Lower leg skin (tissue), 4 donors: ENCODE results near the gene IFIT3. TPM values are rescaled to one million over a fixed set of nuclear protein-coding genes. Genes with fewer than 3 reads are reported as not detected.
A peak's percentile ranks its signal among the peaks of the same experiment; 100 is the strongest.
"Not testable (repeated sequence)": the region's sequence is repeated elsewhere in the genome, so short reads cannot be mapped to it uniquely, and the experiment has no call there.

Source experiments
- DNase-seq, 2 donors: peaks; one replicate each; pipeline ENCODE4 v3.0.0-alpha.2; 2019; ENCODE audit warnings: low spot score in 2 of 2
- H3K4me3 ChIP-seq: fragments of 200-600 bp; sonication (generic); 2 replicates; pipeline ENCODE4 v1.5.1; 2017; ENCODE audit warnings: mild to moderate bottlenecking, low read depth; ENCODE audit not compliant: poor library complexity, severe bottlenecking
- POLR2A ChIP-seq, 2 donors: fragments of 450-650 bp; IDR thresholded peaks; one replicate each; pipeline ENCODE4 v1.6.1; 2016 to 2017; ENCODE audit warnings: antibody characterized with exemption in 2 of 2, mild to moderate bottlenecking in 1 of 2, moderate library complexity in 1 of 2
- WGBS, 2 donors: methylation state at CpG; one replicate each; pipeline ENCODE4 v1.1.5; 2018; 5-methylcytosine and 5-hydroxymethylcytosine counted together
- intact Hi-C: fragments of 100-400 bp; cut with DNase I; formaldehyde crosslinking; loops from one replicate; pipeline ENCODE4 v1.15.0; 2023; ENCODE audit warnings: low total_unique reads
- total RNA-seq, 4 donors: library from RNA; depleted of rRNA; stranded (reverse); fragments of >200 nt; gene quantifications; one replicate each; pipeline ENCODE4 v1.1.0, GENCODE V29; 2016
- TF ChIP-seq, protein P1 (sequence below), 3 donors: fragments of 450-650 bp; IDR thresholded peaks; one replicate each; pipeline ENCODE4 v1.5.1; 2016; ENCODE audit warnings: antibody characterized with exemption in 3 of 3, mild to moderate bottlenecking in 3 of 3, moderate library complexity in 2 of 3

Gene IFIT3
- total RNA-seq, 4 donors from 2014 or later = 1.1 to 8.2 (median 3.7) TPM

GRCh38 chr10:89281606-89282395, 46.0 kb upstream of the IFIT3 start:
- 68 to 78% methylated on average over 4 of the region's 4 CpGs for WGBS, 2 donors
- no peak for DNase-seq
- intact Hi-C loops = no loop called here
- no peak overlapping the region for H3K4me3 ChIP-seq
- TF ChIP-seq, protein P1, sequence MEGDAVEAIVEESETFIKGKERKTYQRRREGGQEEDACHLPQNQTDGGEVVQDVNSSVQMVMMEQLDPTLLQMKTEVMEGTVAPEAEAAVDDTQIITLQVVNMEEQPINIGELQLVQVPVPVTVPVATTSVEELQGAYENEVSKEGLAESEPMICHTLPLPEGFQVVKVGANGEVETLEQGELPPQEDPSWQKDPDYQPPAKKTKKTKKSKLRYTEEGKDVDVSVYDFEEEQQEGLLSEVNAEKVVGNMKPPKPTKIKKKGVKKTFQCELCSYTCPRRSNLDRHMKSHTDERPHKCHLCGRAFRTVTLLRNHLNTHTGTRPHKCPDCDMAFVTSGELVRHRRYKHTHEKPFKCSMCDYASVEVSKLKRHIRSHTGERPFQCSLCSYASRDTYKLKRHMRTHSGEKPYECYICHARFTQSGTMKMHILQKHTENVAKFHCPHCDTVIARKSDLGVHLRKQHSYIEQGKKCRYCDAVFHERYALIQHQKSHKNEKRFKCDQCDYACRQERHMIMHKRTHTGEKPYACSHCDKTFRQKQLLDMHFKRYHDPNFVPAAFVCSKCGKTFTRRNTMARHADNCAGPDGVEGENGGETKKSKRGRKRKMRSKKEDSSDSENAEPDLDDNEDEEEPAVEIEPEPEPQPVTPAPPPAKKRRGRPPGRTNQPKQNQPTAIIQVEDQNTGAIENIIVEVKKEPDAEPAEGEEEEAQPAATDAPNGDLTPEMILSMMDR (IDR thresholded peaks at IDR 0.05) = no peak
- TF ChIP-seq POLR2A (IDR thresholded peaks at IDR 0.05) = no peak

DNA sequence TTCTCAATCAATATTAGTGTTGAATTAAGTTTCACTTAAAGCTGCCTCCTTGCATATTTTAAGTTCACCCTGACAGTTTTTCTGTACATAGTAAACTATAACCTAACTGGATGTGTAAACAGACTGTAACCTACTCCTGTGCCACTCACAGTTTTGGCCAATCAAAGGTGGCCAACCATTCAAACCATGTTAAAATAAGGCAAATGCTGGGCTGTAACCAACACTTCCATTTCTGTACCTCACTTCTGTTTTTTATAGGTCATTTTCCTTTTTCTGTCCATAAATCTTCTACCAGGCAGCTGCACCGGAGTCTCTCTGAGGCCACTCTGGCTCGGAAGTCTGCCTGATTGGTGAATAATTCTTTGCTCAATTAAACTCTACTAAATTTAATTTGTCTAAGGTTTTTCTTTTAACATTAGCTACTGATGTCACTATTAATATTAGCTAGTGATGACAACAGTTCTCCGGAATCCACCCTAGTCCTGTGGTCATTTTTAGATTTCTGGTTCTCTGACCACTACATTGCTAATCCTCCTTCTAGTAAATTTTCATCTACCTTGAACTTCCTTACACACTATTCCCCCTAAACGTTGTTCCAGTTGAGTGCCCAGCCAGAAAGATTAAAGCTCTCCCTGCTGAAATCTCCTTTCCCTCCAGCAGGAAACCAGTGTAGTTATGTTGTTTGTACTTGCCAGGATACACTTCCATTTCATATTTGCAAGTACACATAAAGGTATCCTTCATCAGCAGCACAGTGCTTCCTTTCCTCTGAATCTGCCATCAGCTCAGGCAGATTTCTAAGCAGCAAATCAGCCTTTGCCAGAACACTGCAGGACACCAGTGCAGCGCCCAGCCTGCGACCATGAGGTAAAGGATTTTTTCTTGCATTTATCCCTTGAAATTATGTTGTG, 44.5 kb upstream of the IFIT3 start:
- TF ChIP-seq, protein P1 (IDR thresholded peaks at IDR 0.05) = no peak
- TF ChIP-seq POLR2A (IDR thresholded peaks at IDR 0.05) = no peak
- 46 to 48% methylated on average over 6 of the region's 6 CpGs for WGBS, 2 donors
- H3K4me3 ChIP-seq = no peak overlapping the region
- no peak for DNase-seq
- intact Hi-C loops = no loop called here

GRCh38 chr10:89283936-89284475, 43.8 kb upstream of the IFIT3 start:
- DNase-seq = peak in 1 of 2 donors; percentile 74
- no peak overlapping the region for H3K4me3 ChIP-seq
- WGBS, 2 donors = 26 to 27% methylated on average over 4 of the region's 4 CpGs
- TF ChIP-seq, protein P1 (IDR thresholded peaks at IDR 0.05) = no peak
- no peak for TF ChIP-seq POLR2A (IDR thresholded peaks at IDR 0.05)
- intact Hi-C loops = no loop called here

DNA sequence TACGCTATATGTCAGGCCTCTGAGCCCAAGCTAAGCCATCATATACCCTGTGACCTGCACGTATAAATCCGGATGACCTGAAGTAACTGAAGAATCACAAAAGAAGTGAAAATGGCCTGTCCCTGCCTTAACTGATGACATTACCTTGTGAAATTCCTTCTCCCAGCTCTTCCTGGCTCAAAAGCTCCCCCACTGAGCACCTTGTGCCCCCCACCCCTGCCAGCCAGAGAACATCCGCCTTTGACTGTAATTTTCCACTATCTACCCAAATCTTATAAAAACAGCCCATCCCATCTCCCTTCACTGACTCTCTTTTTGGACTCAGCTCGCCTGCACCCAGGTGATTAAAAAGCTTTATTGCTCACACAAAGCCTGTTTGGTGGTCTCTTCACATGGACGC, 43.1 kb upstream of the IFIT3 start:
- not testable (repeated sequence) for DNase-seq

GRCh38 chr10:89285303-89285702, 42.5 kb upstream of the IFIT3 start:
- DNase-seq, intact Hi-C loops, H3K4me3 ChIP-seq: not testable (repeated sequence)
- 77 to 86% methylated on average over 4 of the region's 4 CpGs for WGBS, 2 donors

More for the DNA sequence above, 43.1 kb upstream of the IFIT3 start:
- H3K4me3 ChIP-seq, intact Hi-C loops: not testable (repeated sequence)
- WGBS, 2 donors = 91 to 92% methylated on average over 6 of the region's 6 CpGs

DNA sequence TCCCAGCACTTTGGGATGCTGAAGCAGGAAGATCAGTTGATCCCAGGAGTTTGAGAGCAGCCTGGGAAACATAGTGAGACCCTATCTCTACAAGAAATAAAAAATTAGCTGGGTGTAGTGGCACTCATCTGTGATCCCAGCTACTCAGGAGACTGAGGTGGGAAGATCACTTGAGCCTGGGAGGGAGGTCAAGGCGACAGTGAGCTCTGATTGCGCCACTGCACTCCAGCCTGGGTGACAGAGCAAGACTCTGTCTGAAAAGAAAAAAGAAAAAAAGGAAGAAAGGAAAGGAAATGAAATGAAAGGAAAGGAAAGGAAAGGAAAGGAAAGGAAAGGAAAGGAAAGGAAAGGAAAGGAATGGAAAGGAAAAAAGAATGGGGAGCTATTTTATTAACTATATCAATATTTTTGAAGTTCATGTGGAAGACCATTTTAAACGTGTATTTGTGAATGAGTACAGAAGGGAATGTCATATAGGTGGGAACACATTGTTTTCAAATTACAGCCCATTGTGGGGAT, 33.0 kb upstream of the IFIT3 start:
- WGBS, 2 donors = 82 to 89% methylated on average over 3 of the region's 3 CpGs
- no peak for TF ChIP-seq POLR2A (IDR thresholded peaks at IDR 0.05)
- TF ChIP-seq, protein P1 (IDR thresholded peaks at IDR 0.05) = no peak
- intact Hi-C loops = no loop called here
- no peak overlapping the region for H3K4me3 ChIP-seq
- DNase-seq = no peak
